ENCODE data around the gene SETD1A.

DNA sequence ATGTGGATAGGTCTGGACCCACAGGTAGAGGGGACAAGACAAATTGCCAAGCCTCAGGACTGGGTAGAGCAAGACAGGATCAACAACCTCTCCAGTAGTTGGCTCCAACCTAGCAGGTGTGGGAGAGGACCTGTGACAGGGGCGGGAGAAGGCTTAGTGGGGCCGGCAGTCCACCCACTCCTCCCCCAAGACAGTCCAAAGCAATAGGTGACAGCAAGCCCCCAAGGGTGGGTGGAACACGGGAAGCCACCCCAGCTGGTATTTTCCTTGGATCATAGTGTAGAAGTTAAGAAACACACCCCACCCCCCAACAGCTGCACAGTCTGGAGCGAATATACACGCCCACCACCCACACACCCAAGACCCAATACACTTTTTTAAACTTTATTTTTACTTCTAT is 71.7 kb downstream of the SETD1A start:
- TF ChIP-seq POLR2A (IDR thresholded peaks at IDR 0.05) = no peak
- TF ChIP-seq, protein P1, sequence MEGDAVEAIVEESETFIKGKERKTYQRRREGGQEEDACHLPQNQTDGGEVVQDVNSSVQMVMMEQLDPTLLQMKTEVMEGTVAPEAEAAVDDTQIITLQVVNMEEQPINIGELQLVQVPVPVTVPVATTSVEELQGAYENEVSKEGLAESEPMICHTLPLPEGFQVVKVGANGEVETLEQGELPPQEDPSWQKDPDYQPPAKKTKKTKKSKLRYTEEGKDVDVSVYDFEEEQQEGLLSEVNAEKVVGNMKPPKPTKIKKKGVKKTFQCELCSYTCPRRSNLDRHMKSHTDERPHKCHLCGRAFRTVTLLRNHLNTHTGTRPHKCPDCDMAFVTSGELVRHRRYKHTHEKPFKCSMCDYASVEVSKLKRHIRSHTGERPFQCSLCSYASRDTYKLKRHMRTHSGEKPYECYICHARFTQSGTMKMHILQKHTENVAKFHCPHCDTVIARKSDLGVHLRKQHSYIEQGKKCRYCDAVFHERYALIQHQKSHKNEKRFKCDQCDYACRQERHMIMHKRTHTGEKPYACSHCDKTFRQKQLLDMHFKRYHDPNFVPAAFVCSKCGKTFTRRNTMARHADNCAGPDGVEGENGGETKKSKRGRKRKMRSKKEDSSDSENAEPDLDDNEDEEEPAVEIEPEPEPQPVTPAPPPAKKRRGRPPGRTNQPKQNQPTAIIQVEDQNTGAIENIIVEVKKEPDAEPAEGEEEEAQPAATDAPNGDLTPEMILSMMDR (IDR thresholded peaks at IDR 0.05) = no peak

Measured in right lobe of liver (tissue), 4 donors.